ENCODE measurements around the gene NFKBIZ. TPM values are rescaled to one million over a fixed set of nuclear protein-coding genes. Genes with fewer than 3 reads are reported as not detected.

Gene NFKBIZ
- total RNA-seq, 1 experiment from 2014 or later: 15.1 TPM

DNA sequence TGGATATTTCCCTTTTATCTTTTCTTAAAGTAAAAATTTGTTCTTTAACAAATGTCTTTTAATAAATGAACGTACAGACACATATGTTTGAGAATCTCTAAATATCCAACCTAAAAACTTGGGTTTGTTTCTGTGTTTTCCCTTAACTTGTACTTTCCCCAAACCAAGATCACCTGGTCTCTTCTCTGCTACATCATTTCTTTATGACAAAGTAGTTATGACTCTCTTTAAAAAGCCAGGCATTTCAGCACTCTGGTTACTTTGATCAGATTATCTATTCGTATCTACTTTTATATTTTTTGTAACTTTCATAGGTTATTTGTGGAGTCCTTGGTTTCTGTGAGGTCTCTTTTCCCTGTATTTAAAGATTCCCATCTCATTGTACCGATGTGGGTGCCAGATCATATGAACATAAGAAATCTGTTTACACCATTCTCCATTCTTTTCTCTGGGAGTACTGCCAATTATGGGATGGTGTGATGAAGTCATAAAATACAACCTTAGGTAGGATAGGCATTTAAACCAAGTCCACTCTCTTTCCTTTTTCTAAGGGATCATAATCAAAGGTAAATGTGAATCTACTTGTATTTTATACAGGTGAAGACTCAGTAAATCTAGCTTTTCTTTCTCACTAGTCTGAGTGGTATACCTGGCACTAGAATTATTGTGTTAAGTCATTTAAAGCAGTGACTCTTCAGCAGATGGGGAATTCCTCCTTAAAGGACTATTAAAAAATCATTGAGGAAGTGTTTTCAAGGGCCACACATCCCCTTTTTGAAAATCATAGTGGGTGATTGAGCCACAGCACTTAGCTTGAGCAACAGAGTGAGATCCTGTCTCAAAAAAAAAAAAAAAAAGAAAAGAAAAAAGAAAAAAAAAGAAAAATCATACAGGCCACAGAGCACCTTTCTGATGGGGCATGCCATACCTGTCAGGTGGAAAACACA lies 12.4 kb upstream of the NFKBIZ start:
- POLR2A ChIA-PET: no interaction called here
- TF ChIP-seq, protein P1, sequence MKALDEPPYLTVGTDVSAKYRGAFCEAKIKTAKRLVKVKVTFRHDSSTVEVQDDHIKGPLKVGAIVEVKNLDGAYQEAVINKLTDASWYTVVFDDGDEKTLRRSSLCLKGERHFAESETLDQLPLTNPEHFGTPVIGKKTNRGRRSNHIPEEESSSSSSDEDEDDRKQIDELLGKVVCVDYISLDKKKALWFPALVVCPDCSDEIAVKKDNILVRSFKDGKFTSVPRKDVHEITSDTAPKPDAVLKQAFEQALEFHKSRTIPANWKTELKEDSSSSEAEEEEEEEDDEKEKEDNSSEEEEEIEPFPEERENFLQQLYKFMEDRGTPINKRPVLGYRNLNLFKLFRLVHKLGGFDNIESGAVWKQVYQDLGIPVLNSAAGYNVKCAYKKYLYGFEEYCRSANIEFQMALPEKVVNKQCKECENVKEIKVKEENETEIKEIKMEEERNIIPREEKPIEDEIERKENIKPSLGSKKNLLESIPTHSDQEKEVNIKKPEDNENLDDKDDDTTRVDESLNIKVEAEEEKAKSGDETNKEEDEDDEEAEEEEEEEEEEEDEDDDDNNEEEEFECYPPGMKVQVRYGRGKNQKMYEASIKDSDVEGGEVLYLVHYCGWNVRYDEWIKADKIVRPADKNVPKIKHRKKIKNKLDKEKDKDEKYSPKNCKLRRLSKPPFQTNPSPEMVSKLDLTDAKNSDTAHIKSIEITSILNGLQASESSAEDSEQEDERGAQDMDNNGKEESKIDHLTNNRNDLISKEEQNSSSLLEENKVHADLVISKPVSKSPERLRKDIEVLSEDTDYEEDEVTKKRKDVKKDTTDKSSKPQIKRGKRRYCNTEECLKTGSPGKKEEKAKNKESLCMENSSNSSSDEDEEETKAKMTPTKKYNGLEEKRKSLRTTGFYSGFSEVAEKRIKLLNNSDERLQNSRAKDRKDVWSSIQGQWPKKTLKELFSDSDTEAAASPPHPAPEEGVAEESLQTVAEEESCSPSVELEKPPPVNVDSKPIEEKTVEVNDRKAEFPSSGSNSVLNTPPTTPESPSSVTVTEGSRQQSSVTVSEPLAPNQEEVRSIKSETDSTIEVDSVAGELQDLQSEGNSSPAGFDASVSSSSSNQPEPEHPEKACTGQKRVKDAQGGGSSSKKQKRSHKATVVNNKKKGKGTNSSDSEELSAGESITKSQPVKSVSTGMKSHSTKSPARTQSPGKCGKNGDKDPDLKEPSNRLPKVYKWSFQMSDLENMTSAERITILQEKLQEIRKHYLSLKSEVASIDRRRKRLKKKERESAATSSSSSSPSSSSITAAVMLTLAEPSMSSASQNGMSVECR (CRISPR knock-in tag; IDR thresholded peaks at IDR 0.05; ENCODE audit: borderline replicate concordance): no peak
- TF ChIP-seq, protein P2, sequence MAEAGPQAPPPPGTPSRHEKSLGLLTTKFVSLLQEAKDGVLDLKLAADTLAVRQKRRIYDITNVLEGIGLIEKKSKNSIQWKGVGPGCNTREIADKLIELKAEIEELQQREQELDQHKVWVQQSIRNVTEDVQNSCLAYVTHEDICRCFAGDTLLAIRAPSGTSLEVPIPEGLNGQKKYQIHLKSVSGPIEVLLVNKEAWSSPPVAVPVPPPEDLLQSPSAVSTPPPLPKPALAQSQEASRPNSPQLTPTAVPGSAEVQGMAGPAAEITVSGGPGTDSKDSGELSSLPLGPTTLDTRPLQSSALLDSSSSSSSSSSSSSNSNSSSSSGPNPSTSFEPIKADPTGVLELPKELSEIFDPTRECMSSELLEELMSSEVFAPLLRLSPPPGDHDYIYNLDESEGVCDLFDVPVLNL (CRISPR knock-in tag; IDR thresholded peaks at IDR 0.05; ENCODE audit: borderline replicate concordance, low read depth): no peak
- TF ChIP-seq ZNF416 (CRISPR knock-in tag; IDR thresholded peaks at IDR 0.05): no peak
- TF ChIP-seq, protein P3, sequence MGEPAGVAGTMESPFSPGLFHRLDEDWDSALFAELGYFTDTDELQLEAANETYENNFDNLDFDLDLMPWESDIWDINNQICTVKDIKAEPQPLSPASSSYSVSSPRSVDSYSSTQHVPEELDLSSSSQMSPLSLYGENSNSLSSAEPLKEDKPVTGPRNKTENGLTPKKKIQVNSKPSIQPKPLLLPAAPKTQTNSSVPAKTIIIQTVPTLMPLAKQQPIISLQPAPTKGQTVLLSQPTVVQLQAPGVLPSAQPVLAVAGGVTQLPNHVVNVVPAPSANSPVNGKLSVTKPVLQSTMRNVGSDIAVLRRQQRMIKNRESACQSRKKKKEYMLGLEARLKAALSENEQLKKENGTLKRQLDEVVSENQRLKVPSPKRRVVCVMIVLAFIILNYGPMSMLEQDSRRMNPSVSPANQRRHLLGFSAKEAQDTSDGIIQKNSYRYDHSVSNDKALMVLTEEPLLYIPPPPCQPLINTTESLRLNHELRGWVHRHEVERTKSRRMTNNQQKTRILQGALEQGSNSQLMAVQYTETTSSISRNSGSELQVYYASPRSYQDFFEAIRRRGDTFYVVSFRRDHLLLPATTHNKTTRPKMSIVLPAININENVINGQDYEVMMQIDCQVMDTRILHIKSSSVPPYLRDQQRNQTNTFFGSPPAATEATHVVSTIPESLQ (CRISPR knock-in tag; IDR thresholded peaks at IDR 0.05): no peak
- TF ChIP-seq, protein P4, sequence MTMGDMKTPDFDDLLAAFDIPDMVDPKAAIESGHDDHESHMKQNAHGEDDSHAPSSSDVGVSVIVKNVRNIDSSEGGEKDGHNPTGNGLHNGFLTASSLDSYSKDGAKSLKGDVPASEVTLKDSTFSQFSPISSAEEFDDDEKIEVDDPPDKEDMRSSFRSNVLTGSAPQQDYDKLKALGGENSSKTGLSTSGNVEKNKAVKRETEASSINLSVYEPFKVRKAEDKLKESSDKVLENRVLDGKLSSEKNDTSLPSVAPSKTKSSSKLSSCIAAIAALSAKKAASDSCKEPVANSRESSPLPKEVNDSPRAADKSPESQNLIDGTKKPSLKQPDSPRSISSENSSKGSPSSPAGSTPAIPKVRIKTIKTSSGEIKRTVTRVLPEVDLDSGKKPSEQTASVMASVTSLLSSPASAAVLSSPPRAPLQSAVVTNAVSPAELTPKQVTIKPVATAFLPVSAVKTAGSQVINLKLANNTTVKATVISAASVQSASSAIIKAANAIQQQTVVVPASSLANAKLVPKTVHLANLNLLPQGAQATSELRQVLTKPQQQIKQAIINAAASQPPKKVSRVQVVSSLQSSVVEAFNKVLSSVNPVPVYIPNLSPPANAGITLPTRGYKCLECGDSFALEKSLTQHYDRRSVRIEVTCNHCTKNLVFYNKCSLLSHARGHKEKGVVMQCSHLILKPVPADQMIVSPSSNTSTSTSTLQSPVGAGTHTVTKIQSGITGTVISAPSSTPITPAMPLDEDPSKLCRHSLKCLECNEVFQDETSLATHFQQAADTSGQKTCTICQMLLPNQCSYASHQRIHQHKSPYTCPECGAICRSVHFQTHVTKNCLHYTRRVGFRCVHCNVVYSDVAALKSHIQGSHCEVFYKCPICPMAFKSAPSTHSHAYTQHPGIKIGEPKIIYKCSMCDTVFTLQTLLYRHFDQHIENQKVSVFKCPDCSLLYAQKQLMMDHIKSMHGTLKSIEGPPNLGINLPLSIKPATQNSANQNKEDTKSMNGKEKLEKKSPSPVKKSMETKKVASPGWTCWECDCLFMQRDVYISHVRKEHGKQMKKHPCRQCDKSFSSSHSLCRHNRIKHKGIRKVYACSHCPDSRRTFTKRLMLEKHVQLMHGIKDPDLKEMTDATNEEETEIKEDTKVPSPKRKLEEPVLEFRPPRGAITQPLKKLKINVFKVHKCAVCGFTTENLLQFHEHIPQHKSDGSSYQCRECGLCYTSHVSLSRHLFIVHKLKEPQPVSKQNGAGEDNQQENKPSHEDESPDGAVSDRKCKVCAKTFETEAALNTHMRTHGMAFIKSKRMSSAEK (CRISPR knock-in tag; IDR thresholded peaks at IDR 0.05; ENCODE audit: borderline replicate concordance): no peak
- TF ChIP-seq, protein P5, sequence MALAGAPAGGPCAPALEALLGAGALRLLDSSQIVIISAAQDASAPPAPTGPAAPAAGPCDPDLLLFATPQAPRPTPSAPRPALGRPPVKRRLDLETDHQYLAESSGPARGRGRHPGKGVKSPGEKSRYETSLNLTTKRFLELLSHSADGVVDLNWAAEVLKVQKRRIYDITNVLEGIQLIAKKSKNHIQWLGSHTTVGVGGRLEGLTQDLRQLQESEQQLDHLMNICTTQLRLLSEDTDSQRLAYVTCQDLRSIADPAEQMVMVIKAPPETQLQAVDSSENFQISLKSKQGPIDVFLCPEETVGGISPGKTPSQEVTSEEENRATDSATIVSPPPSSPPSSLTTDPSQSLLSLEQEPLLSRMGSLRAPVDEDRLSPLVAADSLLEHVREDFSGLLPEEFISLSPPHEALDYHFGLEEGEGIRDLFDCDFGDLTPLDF (CRISPR knock-in tag; IDR thresholded peaks at IDR 0.05): no peak
- no peak for TF ChIP-seq HMGA2 (CRISPR knock-in tag; IDR thresholded peaks at IDR 0.05)
- TF ChIP-seq, protein P6, sequence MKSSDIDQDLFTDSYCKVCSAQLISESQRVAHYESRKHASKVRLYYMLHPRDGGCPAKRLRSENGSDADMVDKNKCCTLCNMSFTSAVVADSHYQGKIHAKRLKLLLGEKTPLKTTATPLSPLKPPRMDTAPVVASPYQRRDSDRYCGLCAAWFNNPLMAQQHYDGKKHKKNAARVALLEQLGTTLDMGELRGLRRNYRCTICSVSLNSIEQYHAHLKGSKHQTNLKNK (CRISPR knock-in tag; IDR thresholded peaks at IDR 0.05): no peak
- TF ChIP-seq, protein P7, sequence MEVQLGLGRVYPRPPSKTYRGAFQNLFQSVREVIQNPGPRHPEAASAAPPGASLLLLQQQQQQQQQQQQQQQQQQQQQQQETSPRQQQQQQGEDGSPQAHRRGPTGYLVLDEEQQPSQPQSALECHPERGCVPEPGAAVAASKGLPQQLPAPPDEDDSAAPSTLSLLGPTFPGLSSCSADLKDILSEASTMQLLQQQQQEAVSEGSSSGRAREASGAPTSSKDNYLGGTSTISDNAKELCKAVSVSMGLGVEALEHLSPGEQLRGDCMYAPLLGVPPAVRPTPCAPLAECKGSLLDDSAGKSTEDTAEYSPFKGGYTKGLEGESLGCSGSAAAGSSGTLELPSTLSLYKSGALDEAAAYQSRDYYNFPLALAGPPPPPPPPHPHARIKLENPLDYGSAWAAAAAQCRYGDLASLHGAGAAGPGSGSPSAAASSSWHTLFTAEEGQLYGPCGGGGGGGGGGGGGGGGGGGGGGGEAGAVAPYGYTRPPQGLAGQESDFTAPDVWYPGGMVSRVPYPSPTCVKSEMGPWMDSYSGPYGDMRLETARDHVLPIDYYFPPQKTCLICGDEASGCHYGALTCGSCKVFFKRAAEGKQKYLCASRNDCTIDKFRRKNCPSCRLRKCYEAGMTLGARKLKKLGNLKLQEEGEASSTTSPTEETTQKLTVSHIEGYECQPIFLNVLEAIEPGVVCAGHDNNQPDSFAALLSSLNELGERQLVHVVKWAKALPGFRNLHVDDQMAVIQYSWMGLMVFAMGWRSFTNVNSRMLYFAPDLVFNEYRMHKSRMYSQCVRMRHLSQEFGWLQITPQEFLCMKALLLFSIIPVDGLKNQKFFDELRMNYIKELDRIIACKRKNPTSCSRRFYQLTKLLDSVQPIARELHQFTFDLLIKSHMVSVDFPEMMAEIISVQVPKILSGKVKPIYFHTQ (CRISPR knock-in tag; IDR thresholded peaks at IDR 0.05): no peak
- TF ChIP-seq NR1H2 (CRISPR knock-in tag; IDR thresholded peaks at IDR 0.05): no peak
- TF ChIP-seq SP1 (CRISPR knock-in tag; conservative IDR thresholded peaks at IDR 0.05): no peak
- TF ChIP-seq, protein P8, sequence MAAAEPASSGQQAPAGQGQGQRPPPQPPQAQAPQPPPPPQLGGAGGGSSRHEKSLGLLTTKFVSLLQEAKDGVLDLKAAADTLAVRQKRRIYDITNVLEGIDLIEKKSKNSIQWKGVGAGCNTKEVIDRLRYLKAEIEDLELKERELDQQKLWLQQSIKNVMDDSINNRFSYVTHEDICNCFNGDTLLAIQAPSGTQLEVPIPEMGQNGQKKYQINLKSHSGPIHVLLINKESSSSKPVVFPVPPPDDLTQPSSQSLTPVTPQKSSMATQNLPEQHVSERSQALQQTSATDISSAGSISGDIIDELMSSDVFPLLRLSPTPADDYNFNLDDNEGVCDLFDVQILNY (CRISPR knock-in tag; IDR thresholded peaks at IDR 0.05): no peak
- no peak for TF ChIP-seq RELA (CRISPR knock-in tag; IDR thresholded peaks at IDR 0.05; ENCODE audit: borderline replicate concordance)
- H3K9me3 Mint-ChIP-seq: no peaks in the 10 kb centered on the region
- H3K27ac Mint-ChIP-seq: no peak overlapping the region
- DNase-seq (ENCODE audit: low spot score) (no peak), ATAC-seq (no peak)
- CTCF ChIA-PET: no interaction called here
- H3K4me1 Mint-ChIP-seq: peaks cover 29% of the 10 kb centered on the region
- no peaks in the 10 kb centered on the region for H3K27me3 Mint-ChIP-seq (ENCODE audit: low read depth)
- H3K36me3 Mint-ChIP-seq: no peaks in the 10 kb centered on the region
- H3K4me3 Mint-ChIP-seq: no peak overlapping the region

All from WTC11 (cell line).